ENCODE data around the gene RGL2.

DNA sequence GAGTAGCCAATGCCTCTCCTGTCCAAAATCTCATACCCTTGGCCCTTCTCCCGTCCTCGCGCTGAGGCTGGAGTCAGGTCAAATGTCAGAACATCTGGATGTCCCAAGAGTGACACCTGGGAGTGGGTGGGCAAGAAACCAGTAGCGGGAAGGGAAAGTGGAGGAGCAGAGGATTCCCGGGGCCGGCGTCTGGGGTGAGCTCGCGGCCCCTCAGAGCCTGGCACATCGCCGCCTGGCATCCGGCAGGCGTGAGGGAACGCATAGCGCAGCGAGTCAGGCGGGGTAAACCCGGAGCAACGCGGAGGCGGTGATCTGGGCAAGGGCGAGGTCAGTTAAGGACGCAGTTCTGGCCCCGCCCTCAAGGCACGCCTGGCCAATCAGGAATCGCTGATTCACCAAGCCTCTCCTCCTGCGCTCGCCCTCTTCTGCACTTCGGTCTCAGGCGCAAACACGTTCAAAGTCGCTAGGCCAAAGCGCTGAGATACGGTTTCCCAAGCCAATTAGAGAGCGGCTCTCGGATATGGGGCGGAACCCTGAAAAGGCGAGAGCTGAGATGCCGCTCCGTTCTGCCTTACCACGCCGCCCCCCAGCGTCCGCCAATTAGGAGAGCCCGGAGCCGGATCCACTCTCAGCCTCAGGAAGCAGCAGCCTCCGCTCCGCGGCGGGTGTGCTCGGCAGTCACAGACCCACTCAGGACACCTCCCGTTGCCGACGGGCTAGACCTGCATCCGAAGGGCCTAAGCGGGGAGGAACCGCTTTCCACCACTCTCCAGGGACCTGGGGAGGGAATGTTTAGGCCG is 49.6 kb downstream of the RGL2 start:
- TF ChIP-seq, protein P1, sequence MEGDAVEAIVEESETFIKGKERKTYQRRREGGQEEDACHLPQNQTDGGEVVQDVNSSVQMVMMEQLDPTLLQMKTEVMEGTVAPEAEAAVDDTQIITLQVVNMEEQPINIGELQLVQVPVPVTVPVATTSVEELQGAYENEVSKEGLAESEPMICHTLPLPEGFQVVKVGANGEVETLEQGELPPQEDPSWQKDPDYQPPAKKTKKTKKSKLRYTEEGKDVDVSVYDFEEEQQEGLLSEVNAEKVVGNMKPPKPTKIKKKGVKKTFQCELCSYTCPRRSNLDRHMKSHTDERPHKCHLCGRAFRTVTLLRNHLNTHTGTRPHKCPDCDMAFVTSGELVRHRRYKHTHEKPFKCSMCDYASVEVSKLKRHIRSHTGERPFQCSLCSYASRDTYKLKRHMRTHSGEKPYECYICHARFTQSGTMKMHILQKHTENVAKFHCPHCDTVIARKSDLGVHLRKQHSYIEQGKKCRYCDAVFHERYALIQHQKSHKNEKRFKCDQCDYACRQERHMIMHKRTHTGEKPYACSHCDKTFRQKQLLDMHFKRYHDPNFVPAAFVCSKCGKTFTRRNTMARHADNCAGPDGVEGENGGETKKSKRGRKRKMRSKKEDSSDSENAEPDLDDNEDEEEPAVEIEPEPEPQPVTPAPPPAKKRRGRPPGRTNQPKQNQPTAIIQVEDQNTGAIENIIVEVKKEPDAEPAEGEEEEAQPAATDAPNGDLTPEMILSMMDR (IDR thresholded peaks at IDR 0.05), result no peak
- peak; percentile 33 for TF ChIP-seq POLR2A (IDR thresholded peaks at IDR 0.05)

Data from breast epithelium (tissue), 3 donors.